Left lobe of liver (tissue), 2 donors: ENCODE measurements around the gene TRIM62. TPM values are rescaled to one million over a fixed set of nuclear protein-coding genes. Genes with fewer than 3 reads are reported as not detected.

ENCODE experiments used
- ATAC-seq: fragments of 200-7000 bp; cut with Tn5 transposase; one replicate; pipeline ENCODE4 v1.9.1; 2020; ENCODE audit warnings: mild to moderate bottlenecking, moderate library complexity
- DNase-seq: peaks from one replicate; pipeline ENCODE4 v3.0.0-alpha.2; 2020; ENCODE audit warnings: low spot score
- total RNA-seq: library from RNA; stranded (reverse); gene quantifications from one replicate; pipeline ENCODE4 v1.2.1, GENCODE V29; 2021
- donor health status: DM: no; HTN: no; CAD: no; lungs with moderate emphysema.
- donor health status: DM: no; HTN: yes; CAD: no.

The TRIM62 gene
- 1.4 TPM for total RNA-seq

DNA sequence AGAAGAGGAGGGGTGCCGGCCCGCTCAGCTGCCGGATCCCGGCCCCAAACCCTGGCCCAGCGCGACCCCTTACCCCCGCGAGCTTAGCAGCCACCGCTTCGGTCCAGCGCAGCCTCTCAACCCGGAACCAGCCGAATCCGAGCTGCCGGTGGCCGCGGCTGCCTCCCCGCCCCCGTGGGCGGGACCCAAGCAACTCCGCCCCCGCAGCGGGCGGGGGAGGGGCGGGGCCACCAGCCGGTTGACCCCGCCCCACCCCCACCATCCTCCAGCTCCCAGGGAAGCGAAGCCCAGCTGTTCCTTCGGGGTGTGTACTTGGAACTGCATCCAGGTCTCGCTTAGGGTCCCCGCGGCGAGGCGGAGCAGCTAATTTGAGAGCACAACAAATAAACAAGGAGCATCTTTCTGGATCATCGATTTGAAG is at the start of gene TRIM62:
TSS of gene TRIM62 (minus strand) at position 123 of the 421 bp plus-strand sequence. CDS start 611 bp downstream, outside the sequence.
- ATAC-seq (peak; percentile 96), DNase-seq (peak; percentile 86)

GRCh38 chr1:33231166-33231565 is 49.3 kb upstream of the TRIM62 start:
- DNase-seq (no peak), ATAC-seq (no peak)

- peak; percentile 80 for ATAC-seq
Observed at GRCh38 chr1:33228935-33229487, 47.2 kb upstream of the TRIM62 start.

GRCh38 chr1:33225586-33225985 is 43.7 kb upstream of the TRIM62 start:
- DNase-seq (no peak), ATAC-seq (no peak)

More at GRCh38 chr1:33228935-33229487, 47.2 kb upstream of the TRIM62 start:
- no peak for DNase-seq

- no peak for DNase-seq
Observed at GRCh38 chr1:33224166-33224707, 42.4 kb upstream of the TRIM62 start.

GRCh38 chr1:33222381-33222780 is 40.5 kb upstream of the TRIM62 start:
- ATAC-seq, result no peak
- no peak for DNase-seq

More at GRCh38 chr1:33224166-33224707, 42.4 kb upstream of the TRIM62 start:
- ATAC-seq, result no peak

GRCh38 chr1:33221385-33221758 is 39.5 kb upstream of the TRIM62 start:
- ATAC-seq (no peak), DNase-seq (no peak)

DNA sequence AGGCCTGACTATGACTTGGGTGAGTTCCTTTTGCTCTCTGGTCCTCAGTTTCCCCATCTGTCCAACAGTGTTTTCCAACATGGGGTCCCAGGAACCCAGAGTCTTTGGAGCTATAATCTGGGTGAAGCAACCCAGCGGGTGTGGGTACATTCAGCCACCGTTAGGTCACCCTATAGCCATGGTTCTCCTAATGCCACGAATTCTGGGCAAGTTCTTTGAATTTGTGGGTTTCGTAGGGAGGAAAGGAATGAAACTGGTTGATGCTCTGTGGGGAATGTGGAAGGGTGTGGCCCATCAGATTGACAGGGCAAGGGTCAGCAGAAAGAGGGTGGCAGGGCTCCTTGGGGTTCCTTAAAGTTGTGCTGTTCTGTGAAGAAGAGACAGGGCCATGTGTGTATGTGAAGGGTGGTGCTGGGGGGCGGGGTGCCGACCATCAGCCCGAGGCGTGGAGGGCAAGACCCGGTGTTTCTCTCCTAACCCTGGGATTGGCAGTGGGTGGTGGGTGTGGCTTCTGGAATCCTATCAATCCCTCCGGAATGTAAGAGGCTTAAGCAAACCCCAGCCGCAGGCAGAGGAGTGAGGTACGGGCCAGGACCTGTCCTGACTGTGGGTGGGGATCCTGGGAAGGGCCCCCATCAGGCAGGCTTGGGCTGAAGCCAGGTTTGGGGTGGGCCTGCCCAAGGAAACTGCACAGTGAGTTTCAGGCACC is 39.0 kb upstream of the TRIM62 start:
- no peak for DNase-seq
- ATAC-seq, result no peak

GRCh38 chr1:33219886-33220661 is 38.2 kb upstream of the TRIM62 start:
- ATAC-seq (no peak), DNase-seq (no peak)

DNA sequence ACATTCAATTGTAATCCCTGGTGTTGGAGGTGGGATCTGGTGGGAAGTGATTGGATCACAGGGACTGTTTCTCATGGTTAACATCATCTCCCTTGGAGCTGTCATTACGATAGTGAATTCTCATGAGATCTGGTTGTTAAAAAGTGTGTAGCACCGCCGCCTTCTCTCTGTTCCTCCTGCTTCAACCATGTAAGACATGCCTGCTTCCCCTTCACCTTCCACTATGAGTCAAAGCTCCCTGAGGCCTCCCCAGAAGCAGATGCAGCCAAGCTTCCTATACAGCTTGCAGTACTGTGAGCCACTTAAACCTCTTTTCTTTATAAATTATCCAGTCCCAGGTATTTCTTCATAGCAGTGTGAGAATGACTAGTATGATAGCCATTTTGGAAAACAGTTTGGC is 30.1 kb upstream of the TRIM62 start:
- no peak for DNase-seq
- ATAC-seq, result no peak

GRCh38 chr1:33206340-33206739 is 24.5 kb upstream of the TRIM62 start:
- DNase-seq (no peak), ATAC-seq (no peak)

GRCh38 chr1:33195556-33195955 is 13.7 kb upstream of the TRIM62 start:
- ATAC-seq (no peak), DNase-seq (no peak)

- no peak for ATAC-seq
- DNase-seq, result no peak
Observed at GRCh38 chr1:33191731-33192275, 10.0 kb upstream of the TRIM62 start.

- ATAC-seq (no peak), DNase-seq (no peak)
Observed at GRCh38 chr1:33190701-33191100, 8.9 kb upstream of the TRIM62 start.

DNA sequence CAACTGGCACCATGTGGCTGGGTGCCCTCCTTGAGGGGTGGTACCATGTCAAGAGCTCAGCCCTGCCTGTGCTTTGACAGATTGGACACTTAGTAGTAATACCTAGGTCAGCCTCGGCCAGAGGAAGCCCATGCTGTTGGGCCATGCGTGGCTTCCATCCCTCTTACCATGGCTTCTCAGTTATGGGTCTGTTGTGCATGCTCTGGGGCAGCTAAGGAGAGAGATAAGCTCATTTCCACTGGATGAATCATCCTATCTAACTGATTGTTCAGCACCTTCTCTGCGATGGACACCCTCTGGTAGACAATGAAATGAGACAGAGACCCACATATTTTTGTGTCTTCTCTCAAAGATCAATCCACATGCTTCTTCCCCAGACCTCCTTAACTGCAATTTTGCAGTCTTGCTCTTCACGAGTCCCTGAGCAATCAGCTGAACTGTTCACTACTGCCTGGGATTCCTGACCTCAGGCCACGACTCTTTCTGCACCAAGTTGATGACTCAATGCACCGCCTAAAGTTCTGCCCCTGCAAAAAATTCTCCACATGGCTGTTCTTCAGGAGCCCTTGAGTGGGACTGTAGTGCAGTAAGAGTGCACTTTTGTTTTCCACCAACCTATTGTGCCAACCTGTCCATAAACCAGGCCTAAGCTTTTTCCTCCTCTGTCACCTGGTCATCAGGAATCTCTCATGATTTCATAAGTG is 6.9 kb upstream of the TRIM62 start:
- no peak for DNase-seq
- ATAC-seq, result no peak

DNA sequence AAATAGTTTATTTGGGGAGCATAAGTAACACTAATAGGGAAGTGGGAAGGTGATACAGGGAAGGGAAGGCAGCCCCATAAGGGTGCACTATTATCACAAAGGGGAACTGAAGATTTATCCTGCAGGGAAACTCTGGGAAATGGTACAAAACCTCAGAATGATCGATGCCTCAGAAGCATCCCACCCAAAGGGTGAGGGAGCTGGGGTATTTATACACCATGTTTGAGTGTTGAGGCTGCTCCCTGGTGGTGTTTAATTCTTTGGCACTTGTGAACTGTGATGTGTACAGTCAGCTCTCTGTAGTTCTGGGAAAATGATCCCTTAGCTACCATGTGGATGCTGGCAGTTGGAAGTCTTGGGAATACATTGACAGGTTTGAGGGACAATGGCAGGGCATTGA is 5.1 kb upstream of the TRIM62 start:
- ATAC-seq (no peak), DNase-seq (no peak)

GRCh38 chr1:33185541-33185940 is 3.7 kb upstream of the TRIM62 start:
- ATAC-seq (no peak), DNase-seq (no peak)

GRCh38 chr1:33183306-33183705 is 1.5 kb upstream of the TRIM62 start:
- ATAC-seq (no peak), DNase-seq (no peak)

DNA sequence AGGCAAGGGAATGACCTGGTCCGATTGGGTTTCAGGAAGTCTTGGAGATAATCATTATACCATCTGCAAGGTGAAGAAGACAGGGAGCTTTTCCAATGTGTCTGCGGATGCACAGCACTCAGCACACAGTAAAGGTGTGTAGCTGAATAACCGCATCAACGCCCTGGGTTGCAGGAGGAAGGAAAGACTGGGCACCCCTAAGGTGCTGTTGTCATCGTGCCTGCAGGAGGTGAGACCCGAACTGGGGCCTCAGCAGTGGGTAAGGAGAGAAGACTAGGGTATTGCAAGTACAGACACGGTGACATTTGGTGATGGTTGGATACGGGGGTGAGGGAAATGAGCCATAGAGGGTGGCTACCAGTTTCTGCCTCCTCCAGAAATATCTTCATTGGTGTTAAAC is 1.1 kb upstream of the TRIM62 start:
- DNase-seq (no peak), ATAC-seq (no peak)

DNA sequence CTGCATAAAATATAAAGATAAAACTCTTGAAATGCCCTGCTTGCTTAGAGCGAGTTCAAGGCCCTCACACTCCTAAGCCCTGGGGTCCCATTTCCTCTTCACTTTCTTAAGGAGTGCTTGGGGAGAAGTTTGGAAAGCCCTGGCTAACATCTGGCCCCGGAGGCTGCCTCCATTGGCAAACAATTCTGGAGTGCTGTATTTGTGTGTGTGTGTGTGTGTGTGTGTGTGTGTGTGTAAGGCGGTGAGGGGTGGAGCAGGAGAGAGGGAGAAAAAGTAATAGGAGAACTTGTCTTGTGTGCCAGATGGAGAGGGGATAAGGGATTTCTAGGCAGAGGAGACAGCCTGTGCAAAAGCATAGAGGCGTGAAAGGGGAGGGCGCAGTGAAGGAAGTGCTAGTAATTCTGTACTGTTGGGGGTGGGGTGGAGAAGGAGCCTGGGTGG is 578 bp upstream of the TRIM62 start:
- ATAC-seq (no peak), DNase-seq (no peak)
